HG02852 (cell line): ENCODE data around the gene TAGLN2.

Experiments
- ATAC-seq: cut with Tn5 transposase; IDR thresholded peaks from one replicate; pipeline ENCODE4 v1.9.1; 2021; ENCODE audit warnings: mild to moderate bottlenecking, moderate library complexity; ENCODE audit not compliant: unreplicated experiment

The TAGLN2 gene

DNA sequence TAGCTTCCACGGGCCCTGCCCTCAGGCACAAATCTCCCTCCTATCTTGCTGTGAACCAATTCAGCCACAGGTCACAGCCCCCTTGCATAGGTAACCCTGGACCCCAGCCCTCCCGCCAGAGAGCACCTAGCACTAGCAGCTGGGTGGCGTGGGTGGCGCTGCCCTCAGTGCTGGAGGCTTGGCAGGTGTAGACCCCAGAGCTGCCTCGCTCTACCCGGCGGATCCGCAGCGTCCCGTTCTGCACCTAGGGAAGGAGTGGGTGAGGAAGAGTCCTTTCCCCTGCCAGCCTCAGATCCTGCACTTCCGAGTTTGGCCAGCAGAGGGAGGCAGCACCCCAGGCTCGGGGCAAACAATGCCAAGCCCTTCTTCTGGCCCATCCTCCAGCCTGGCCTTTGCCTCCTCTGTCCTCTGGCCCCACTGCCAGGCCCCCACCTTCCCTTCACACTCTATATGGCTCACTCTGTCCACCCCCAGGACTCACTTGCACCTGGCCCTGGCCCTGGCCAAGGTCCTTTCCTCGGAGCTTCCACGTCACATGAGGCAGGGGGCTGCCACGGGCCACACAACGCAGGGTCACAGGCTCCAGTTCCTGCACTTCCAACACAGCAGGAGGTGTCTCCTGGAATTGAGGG is 11.1 kb upstream of the TAGLN2 start:
- ATAC-seq, result no peak

DNA sequence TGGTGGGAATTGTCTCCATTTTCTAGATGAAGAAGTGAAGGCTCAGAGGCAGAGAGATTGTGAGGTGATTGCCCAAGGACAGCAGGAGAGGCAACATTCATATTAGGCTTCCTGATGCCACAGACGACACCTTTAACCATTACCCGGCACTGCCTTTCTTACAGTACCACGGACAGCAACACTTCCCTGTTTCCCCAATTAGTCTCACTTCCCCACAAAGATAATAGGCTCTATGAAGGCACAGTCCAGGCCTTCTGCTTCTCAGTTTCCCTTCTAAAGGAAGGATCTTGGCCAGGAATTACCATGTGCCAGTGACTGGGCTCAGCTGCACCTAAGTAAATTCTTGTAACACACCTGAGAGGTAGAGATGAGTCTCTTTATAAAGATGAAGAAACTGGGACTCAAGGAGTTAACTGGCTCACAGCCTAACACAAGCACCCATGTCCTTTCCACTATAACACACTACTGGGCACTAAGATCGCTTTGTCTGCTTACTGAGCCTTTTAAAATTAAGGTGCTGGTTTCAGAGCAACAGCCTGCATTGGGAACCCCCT is 10.5 kb upstream of the TAGLN2 start:
- no peak for ATAC-seq

DNA sequence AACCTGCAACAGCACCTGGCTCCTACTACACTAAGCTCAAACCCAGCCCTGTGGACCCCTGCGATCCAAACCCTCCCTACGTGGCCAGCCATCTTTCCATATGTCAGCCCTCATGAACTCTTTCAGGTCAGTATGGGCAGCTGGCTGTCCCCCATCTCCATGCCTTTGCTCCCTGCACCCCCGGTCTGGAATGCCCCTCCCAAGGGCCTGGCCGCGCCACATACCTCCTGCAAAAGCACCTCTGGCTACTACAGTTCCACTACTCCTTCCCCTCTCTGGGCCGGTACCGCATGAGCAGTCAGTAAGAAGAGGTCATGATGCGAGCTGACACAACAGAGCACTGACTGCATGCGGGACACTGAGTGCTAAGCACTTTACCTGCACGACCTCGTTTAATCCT is 10.0 kb upstream of the TAGLN2 start:
- ATAC-seq, result no peak

DNA sequence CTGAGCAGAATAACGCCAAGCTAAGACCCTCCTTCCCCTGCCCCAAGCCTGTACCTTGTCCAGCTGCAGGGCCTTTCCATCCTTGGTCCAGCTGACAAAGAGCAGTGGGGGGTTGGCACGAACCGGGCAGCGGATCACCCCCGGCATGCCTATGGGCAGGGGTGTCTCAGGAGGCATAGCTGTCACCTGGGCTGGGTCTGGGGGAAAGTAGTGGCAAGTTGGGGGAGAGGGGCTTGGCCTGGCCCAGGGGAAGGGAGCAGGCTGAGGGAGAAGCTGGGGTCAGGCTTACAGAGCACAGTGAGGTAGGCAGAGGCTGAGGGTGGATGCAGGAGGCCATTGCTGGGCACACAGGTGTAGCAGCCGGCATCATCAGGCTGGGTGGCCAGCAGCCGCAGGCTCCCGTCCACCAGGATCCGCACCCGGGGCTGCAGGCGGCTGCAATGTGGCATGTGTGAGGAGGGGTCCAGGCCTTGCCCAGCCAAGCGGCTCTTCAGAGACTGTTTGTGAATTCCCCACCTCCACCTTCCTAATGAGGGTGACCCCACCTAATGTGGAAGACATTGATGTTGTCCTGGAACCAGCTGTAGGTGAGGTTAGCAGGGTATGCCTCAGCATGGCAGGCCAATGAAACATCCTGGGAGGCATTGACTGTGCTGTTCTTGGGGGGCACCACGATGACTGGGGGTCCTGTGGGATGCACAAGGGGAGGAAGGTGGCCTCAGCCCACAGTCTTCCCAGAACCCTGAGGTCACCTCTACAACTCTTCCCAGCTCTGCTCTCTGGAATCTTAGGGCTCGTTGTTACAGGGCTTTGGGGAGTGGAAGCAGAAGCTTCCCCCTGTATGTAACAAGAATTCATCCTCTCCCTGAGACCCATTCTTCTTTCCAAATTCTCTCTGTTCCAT is 9.1 kb upstream of the TAGLN2 start:
- ATAC-seq, result no peak

DNA sequence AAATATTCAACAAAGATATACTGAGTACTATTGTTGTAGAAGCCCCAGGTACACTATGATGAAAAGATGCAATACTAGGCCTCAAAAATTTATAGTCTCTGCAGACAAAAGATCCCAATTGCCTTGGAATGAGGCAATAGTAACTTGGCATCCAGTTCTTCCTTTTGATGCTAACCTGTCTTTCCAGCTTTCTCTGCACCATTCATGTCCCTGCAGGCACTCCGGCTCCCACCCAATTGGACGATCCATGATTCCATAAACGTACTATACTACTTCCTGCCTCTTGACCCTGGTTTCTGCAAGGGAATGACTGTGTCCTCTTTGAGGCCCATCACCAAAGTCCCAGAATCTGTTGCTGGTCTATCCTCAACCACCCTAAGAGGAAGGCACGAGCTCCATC is 8.0 kb upstream of the TAGLN2 start:
- ATAC-seq, result no peak

DNA sequence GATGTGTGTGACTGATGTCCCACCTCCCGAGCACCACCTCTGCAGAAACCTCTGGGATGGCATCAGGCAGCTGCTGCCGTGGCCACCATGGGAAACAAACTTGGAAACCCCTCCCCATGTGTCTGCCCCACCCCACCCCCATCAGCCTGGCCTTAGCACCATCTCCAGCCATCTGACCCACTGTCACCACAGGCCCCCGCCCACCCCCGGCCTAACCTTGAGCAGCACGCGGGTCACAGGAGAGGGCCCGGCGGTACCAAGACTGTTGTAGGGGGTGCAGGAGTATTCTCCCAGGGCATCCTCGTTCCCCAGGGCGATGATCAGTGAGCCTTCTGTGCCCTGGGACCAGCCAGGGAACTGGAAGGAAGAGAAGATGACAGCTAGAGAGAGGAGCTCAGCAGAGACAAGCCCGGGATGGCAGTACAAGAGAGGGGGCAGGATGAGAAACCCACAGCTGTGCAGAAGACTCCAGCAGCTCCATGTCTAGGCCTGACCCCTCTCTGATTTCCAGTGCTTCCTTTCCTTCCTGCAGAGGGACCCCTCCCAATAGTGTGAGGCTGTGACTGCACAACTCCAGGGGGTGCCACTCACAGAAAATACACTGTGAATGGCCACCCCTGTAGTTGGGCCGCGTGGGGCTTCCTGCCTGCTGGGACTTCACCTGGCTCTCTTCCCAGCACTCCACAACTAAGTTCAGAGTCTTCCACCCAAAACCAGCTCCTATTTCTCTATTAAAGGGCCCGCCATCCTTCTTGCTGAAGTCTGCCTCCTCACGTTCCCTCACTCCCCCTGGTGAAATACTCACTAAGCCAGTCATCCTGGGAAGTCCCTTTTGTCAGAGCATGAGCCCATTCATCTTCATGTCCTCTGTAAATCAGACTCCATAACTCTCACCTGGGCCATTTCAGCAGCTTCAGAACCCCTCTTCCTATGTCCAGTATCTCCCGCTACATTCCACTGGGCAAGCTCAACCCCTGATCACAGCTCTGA is 7.3 kb upstream of the TAGLN2 start:
- no peak for ATAC-seq

DNA sequence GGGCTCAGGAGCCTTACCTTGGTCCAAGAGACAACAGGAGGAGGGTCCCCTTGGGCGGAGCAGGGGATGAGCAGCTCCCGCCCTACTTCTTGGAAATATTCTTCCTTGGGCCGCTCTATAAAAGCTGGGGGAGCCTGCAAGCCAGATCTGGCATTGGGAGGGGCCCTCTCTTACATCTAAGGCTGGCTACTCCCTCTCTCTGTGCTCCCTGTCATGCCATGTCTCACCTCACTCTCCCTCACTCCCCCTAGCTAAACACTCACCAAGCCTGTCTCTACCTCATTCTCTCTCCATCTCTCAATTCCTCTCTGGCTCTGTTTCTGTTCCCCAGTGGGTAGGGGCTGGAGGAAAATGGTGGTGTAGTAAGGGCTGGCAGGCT is 6.5 kb upstream of the TAGLN2 start:
- ATAC-seq, result no peak

DNA sequence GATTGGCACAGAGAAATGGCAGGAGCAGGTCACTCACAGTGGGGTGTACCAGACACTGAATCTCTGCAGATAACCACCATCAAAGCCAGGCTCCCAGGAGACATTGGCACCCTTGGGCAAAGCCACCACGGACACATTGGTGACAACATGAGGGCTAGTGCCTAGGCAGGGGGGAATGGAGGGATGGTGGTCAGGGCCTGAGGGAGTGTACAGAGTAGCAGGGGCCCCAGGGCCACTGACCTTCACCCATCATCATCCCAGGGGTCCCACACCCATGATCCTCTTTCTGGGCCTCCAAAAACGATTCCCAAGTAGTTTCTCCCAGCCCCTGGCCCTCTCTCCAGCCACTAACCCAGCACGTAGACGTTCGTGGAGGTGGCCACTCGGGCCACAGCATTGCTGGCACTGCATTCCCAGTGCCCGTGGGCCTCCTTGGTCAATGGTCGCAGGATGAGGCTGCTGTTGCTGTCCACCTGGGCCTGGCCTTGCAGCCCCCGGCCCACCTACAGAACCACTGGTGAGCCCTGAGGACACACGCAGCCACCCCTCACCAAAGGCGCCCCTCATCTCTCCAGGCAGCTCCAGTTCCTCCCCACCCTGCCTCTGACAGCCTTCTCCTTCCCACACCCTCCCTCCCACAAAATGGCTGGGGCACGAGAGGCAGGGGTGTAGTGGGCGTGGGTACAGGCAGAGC is 5.9 kb upstream of the TAGLN2 start:
- ATAC-seq, result no peak

DNA sequence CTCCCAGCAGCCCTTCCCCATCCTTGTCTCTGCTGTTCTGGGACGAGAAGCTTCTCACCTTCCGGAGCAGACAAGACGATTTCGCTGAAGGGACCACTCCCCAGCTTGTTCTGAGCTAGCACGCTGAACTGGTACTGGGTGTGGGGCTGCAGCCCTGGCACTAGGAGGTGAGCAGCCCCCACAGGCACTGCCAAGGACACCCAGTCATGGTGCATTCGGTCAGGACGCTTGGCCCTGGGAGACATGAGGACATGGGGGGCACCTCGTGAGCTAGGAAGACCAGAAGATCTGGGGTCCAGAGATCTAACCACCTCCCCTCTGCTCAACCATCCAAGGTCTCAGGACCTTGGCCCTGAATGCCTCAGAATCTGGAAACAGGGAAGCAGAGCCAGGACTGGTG is 5.3 kb upstream of the TAGLN2 start:
- no peak for ATAC-seq

DNA sequence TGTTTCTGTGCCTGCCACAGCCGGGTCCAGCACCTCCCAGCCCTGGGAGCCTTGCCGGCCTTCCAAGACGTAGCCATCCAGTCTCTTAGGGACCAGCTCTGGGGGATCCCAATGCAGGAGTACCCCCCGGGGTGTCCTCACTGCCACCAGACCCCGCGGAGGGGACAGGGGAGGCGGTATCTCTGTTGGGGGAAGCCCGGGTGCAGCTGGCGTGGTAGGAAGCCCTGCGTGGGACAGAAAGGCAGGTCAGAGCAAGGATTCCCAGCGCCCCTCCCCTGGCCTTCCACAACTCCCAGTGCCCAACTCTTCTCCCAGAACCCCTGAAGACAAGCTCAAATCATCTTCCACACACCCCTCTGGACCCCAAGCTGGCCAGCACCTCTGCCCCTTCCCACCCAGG is 4.9 kb upstream of the TAGLN2 start:
- ATAC-seq, result no peak

DNA sequence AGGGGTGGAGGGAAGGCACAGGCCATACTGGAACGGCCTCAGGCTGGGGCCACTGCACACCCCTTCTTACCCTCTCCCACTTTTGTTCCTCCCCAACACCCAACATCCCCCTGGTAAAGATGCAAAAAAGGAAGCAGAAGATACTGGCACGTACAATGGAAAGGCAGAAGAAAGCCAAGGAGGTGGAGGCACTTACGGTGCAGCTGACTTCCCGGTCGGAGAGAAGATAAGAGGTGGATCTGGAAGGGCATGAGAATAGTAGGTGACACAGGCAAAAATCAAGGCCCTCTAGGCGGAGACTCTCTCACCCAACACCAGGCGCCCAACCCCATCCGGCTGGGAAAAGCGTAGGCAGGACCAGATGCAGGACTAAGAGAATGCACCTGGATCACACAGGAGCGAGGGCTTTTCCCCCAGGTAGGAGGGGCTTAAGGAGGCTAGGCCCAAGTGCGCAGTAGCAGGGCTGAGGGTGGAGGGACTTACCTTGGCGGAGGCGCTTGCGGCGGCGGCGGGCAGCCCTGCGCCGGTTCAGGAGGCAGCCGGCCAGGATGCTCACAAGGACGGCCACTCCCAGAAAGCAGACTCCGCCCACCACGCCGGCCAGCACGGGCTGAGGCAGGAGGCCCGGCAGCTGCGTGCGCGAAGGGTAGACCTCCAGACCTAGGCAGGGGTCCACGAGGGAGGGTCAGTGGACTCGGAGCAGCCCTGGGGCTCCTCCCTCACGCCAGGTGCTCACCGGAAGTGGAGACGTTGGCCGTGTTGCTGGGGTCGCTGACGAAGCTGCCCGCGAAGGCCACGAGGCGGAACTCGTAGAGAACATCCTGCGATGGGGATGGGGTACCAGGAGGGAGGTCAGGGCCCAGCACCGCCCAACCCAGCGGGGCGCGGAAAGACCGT is 4.1 kb upstream of the TAGLN2 start:
- no peak for ATAC-seq

DNA sequence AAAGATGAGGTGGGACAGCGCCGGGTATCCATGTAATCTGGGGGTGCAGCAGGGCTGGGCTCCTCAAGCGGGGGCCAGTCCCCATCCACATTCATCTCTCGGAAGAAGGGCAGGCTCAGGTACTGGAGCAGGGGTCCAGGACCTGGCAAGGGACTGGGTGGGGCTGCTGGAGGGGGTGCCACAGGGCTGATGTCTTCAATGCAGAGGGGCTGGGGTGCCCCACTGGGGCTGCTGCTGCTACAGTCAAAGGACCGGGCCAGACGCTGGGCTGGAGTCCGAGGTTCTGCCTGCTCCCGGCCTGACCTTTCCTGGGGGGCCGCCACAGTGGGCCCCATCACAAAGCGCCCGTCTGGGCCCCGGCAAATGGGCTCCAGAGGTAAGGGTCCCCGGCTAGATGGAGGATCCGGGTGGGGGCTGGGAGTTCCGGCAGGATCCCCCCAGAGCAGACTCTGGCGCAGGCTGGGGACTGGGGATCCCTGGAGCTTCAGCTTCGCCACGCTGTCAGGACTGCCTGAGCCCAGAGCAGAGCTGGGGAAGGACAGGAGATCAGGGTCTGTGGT is 3.3 kb upstream of the TAGLN2 start:
- no peak for ATAC-seq

DNA sequence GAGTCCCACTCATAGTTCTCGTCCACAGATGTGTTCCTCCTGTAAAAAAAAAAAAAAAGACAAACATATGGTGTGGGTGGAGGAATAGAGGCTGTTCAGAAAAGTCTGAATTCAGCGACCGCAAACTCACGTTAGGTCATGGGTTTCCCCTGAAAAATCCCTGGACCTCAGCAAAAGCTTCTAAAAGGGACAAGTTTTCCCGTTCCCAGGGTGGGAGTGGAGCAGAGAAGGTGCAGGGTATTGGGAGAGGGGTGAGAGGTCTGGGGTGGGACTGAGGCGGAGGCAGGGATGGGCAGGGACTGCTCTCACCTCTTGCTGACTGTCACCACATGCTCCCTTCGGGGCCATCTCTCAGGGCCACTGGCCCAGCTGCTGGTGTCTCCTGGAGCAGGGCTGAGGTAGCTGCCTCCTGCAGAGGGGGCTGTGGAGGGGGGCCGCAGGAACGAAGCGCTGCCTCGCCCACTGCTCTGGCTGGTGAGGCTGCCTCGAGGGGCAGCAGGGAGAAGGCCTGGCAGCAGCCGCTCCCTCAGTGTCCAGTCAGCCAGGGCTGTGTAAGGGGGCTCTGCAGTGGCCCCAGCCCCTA is 2.6 kb upstream of the TAGLN2 start:
- ATAC-seq, result no peak

DNA sequence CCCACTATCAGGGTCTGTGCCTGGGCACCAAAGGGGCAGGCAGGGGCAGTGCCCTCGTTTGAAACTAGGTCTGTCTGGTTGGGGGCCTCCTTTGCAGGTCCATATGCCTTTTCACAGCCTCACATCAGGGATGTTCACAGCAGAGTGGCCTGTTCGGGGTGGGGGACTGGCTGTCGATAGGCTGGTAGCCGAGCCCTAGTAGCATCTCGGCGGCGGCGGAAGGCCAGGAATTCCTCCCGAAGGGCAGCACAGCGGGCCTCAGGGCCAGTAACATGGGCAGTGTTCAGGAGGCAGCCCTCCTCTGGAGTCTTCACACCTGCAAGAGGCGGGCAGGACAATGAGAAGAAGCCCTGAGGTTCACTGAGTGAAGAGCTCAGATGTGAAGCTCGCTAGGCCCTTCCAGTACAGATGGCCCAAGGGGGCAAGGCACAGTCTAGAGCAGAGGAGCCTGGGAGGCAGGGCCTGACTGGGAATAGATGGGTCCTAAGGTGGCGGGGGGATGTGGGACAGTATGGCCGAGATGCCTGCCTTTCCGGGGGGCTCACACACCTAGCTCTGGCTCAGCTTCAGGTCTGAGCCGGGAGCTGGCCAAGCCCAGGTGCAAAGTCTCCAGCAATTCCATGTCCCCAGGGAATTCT is 2.0 kb upstream of the TAGLN2 start:
- no peak for ATAC-seq

DNA sequence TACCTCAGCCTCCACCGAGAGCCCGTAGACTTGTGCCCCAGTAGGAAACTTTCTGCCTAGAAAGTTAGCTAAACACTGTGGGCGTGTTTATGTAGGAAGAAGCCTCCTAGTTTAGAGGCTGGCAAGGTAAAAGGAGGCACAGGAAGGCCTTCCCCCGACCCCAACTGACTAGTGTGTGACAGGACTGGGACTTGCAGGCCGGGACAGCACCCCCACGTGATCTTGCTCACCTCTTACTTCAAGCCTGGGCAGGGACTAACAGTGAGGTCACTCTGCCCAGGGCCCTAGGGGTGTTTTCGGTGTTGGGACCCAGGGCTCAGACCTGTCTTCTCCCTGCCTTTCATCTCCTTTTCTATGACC is 392 bp upstream of the TAGLN2 start:
- peak; percentile 1 for ATAC-seq

DNA sequence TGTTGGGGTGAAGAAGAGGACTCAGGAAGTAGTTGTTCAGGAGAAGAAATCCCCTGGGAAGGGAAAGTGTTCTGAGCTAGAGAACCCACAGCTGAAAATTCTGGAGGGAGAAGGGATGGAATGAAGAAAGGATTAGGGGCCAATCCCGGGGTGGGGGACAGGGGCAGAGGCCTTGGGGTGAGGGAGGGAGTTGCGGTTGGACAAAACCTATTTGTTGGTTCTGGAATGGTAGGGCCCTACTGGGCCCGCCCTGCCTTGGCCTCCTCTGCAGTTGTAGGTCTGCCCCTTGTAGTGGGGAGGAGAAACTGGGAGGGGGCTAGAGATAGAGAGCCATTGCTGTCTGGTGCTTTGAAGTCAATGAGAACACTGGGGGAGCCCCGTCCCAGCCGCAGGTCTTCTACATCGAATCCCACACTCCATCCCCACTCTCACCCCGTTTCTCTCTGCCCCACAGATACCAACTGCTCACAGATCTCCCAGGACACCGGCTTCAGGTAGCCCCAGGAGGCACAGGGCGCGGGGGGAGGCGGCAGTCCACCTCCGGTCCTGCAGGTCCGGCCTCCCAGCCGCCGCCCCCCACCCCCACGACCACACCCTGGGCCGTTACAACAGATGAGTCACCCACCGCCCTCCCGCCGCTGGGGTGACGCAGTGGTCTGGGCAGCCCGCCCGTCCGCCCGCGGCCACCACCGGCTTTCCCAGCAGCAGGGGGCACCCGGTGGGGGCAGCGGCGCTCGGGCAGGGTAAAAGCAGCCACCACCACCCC is 1.1 kb downstream of the TAGLN2 start:
- no peak for ATAC-seq

DNA sequence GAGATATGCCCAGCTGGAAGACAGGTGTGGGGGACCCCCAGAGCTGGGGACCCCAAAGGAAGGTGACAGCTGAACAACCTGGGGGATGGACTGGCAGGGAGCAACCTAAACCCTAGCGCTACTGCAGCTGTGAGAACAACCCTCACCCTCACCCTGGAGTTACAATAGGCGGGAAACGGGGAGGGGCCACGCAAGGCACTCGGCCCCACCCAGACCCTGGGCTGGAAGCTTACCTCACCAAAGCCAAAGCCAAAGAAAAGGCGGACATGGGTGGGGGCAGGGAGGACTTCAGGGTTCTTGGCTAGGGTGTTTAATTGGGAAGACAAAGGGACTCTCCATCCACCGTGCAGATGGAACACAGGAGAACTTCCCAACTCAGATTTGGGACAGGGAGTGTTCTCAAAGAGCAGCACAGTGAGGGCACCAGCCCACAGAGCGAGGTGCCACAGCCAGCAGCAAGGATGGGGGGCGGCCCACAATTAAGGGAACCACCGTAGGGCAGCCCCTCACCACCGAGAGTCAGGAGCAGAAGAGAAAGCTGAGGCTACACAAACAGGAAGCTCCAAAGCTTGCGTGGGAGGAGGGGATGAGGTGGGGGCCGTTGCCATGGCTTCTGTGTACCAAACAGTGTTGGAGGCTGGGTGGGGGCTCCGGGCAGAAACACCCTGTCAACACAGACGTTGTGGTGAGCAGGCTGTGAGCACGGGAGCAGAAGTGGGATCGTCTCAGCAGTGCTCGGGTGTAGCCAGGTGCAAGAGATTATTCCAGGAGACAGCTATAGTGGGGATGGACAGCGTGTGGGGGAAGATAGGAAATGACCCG is 1.9 kb downstream of the TAGLN2 start:
- peak; percentile 27 for ATAC-seq
